GM13977 (cell line): ENCODE results near the gene NRP1.

Experiments
- DNase-seq: peaks from one replicate; pipeline ENCODE4 v3.0.0; 2012; ENCODE audit warnings: low spot score
- CTCF ChIP-seq: IDR thresholded peaks from 2 replicates; pipeline ENCODE4 v1.5.1; 2012; ENCODE audit warnings: mild to moderate bottlenecking, control low read depth; ENCODE audit not compliant: insufficient read depth; ENCODE audit errors: extremely low read depth, missing control alignments
- in situ Hi-C: fragments of 300-500 bp; cut with MboI; formaldehyde crosslinking; loops from one replicate; pipeline ENCODE4 v1.12.0; 2022; ENCODE audit warnings: low sequenced_read_pairs, low pct_unique_long_range_greater_than_20kb, mixed read lengths, inconsistent platforms; ENCODE audit not compliant: unreplicated experiment

NRP1 gene

GRCh38 chr10:33327751-33328150, 6.7 kb downstream of the NRP1 start:
- no peak for TF ChIP-seq CTCF
- no peak for DNase-seq

GRCh38 chr10:33326933-33327332, 7.5 kb downstream of the NRP1 start:
- in situ Hi-C loops = no loop called here
- DNase-seq = no peak
- no peak for TF ChIP-seq CTCF

More at GRCh38 chr10:33327751-33328150, 6.7 kb downstream of the NRP1 start:
- in situ Hi-C loops = no loop called here

GRCh38 chr10:33325929-33326328, 8.5 kb downstream of the NRP1 start:
- no peak for DNase-seq
- no peak for TF ChIP-seq CTCF
- in situ Hi-C loops = no loop called here

DNA sequence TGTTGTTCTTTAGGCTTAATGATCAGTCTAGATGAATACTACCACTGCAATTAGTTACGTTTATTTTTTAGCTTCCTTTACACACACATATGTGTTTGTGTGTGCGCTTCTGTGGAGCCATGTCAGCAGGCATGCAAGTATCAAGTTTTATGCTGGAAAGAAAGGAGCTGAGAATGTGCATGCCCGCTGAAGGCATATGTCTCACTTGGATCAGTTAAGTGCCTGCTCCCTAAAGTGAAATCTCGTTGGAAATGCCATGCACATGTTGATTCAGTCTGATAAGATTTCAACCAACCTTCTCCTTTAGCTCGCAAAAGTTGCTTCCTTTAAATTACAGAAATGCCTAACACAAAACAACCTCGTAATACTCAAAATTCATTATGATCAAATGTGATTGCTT, 10.7 kb downstream of the NRP1 start:
- in situ Hi-C loops = no loop called here
- no peak for DNase-seq
- no peak for TF ChIP-seq CTCF

DNA sequence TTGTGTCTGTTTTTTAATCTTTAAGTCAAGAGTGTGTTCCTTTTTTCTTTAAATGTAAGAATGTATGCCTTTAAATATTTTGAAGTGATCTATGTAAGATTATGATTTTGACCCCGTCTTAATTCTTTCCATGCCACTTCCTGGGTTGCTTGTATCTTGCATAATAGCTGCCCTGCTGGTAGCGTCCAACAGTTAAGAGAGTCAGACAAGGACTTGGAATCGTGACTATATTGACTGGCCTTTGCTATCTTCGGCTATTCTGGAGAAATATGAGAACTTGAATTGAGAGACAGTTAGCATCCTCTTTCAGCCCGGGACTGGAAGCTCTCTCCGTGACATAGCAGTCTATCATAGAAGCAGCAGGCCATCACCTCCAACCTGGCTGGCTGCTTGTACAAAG, 13.0 kb downstream of the NRP1 start:
- DNase-seq = no peak
- in situ Hi-C loops = no loop called here
- no peak for TF ChIP-seq CTCF

DNA sequence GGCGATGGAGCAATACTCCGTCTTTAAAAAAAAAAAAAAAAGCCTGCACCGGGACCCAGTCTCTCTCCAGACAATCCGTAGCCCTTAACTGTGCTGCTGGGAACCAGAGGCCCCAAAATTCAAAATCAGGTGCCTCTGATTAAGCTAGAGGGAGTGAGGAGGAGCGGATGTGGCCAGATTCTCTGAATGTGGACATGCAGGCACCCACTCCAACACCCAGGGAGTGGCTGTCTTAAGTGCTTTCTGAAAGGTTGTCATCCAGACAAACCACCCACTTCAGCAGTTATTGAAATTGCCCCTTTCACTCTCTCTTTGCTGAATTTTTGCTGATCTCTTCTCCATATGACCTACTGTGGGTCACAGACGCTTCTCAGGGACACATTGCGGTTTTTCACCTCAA, 14.2 kb downstream of the NRP1 start:
- in situ Hi-C loops = no loop called here
- no peak for TF ChIP-seq CTCF
- DNase-seq = no peak

DNA sequence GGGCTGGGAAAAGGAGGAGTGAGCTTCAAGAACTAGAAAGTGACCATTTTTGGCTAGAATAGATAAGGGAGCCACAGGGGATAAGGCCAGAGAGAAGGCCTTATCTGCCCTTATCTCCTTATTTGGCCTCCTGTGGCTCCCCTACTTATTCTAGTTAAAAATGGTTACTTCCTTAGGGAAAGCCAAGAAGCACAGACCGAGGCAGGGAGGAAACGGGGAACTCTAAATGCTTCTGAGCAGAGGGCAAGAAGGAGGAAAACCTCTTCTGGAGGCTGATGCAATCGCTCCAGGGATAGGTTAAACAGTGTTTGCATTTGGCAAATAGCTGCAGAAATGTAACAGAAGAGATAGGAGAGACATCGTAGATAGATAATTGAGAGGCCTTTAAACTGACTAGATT, 18.6 kb downstream of the NRP1 start:
- in situ Hi-C loops = no loop called here
- TF ChIP-seq CTCF = no peak
- no peak for DNase-seq
